Liver (tissue), 9 donors: ENCODE measurements around the gene FST. TPM values are rescaled to one million over a fixed set of nuclear protein-coding genes. Genes with fewer than 3 reads are reported as not detected.

Experiments used
- DNase-seq: peaks from one replicate; pipeline ENCODE4 v3.0.0-alpha.2; 2017; ENCODE audit warnings: low spot score
- H3K27ac ChIP-seq, 2 donors: one replicate each; pipeline ENCODE4 v1.7.0; 2013; ENCODE audit warnings: inconsistent platforms in 2 of 2, low read length in 2 of 2, control low read depth in 1 of 2, low read depth in 1 of 2, mild to moderate bottlenecking in 1 of 2
- H3K27me3 ChIP-seq, 4 donors: one replicate each; pipeline versions ENCODE4 v1.6.1 to v1.7.0; 2013; ENCODE audit warnings: low read length in 3 of 4, inconsistent platforms in 1 of 4, mild to moderate bottlenecking in 1 of 4, moderate library complexity in 1 of 4; ENCODE audit not compliant: control insufficient read depth in 4 of 4, insufficient read depth in 4 of 4
- H3K36me3 ChIP-seq, 4 donors: one replicate each; pipeline versions ENCODE4 v1.6.1 to v1.7.0; 2013; ENCODE audit warnings: low read length in 3 of 4, mild to moderate bottlenecking in 3 of 4, low read depth in 1 of 4, moderate library complexity in 1 of 4; ENCODE audit not compliant: control insufficient read depth in 4 of 4, insufficient read depth in 3 of 4
- H3K4me1 ChIP-seq, 4 donors: one replicate each; pipeline versions ENCODE4 v1.6.1 to v1.7.0; 2013; ENCODE audit warnings: low read length in 3 of 4, mild to moderate bottlenecking in 3 of 4, moderate library complexity in 1 of 4; ENCODE audit not compliant: control insufficient read depth in 4 of 4, insufficient read depth in 4 of 4
- H3K4me3 ChIP-seq, 3 donors: one replicate each; pipeline versions ENCODE4 v1.6.1 to v1.7.0; 2013; ENCODE audit warnings: low read length in 3 of 3, control low read depth in 1 of 3, low read depth in 1 of 3, mild to moderate bottlenecking in 1 of 3
- H3K9ac ChIP-seq, 2 donors: one replicate each; pipeline ENCODE4 v1.7.0; 2013; ENCODE audit warnings: low read length in 2 of 2, mild to moderate bottlenecking in 2 of 2, moderate library complexity in 2 of 2, control low read depth in 1 of 2, low read depth in 1 of 2
- H3K9me3 ChIP-seq, 4 donors: one replicate each; pipeline versions ENCODE4 v1.6.1 to v1.7.0; 2013; ENCODE audit warnings: low read length in 3 of 4; ENCODE audit not compliant: control insufficient read depth in 4 of 4
- ATF3 ChIP-seq: IDR thresholded peaks from 2 replicates; pipeline ENCODE4 v1.6.1; 2016; ENCODE audit warnings: antibody characterized with exemption
- CTCF ChIP-seq: fragments of 150-350 bp; IDR thresholded peaks from 2 replicates; pipeline ENCODE4 v1.5.1; 2017; ENCODE audit warnings: improper control_type of control experiment, low read depth, low read length; ENCODE audit not compliant: missing input control
- EGR1 ChIP-seq, 2 donors: IDR thresholded peaks; 2 replicates each; pipeline ENCODE4 v1.6.1; 2016 to 2018; ENCODE audit warnings: antibody characterized with exemption in 2 of 2, low read depth in 2 of 2
- FOXA1 ChIP-seq: IDR thresholded peaks from 2 replicates; pipeline ENCODE4 v1.6.1; 2016; ENCODE audit warnings: antibody characterized with exemption
- FOXA2 ChIP-seq: IDR thresholded peaks from 2 replicates; pipeline ENCODE4 v1.6.1; 2016; ENCODE audit warnings: antibody characterized with exemption
- GABPA ChIP-seq, 2 donors: IDR thresholded peaks in 1 of 2; conservative IDR thresholded peaks in 1 of 2; 2 replicates each; pipeline ENCODE4 v1.6.1; 2016; ENCODE audit warnings: antibody characterized with exemption in 2 of 2, mild to moderate bottlenecking in 1 of 2, moderate library complexity in 1 of 2
- HNF4A ChIP-seq, 2 donors: conservative IDR thresholded peaks; 2 replicates each; pipeline ENCODE4 v1.6.1; 2016; ENCODE audit warnings: antibody characterized with exemption in 2 of 2, mild to moderate bottlenecking in 2 of 2
- HNF4G ChIP-seq: IDR thresholded peaks from 2 replicates; pipeline ENCODE4 v1.6.1; 2016; ENCODE audit warnings: antibody characterized with exemption
- JUND ChIP-seq, 2 donors: IDR thresholded peaks; 2 replicates each; pipeline ENCODE4 v1.6.1; 2016; ENCODE audit warnings: antibody characterized with exemption in 2 of 2
- MAX ChIP-seq: IDR thresholded peaks from 2 replicates; pipeline ENCODE4 v1.6.1; 2016; ENCODE audit warnings: antibody characterized with exemption
- NR2F2 ChIP-seq: IDR thresholded peaks from 2 replicates; pipeline ENCODE4 v1.6.1; 2016; ENCODE audit warnings: antibody characterized with exemption
- RAD21 ChIP-seq, 2 donors: IDR thresholded peaks; 2 replicates each; pipeline ENCODE4 v1.6.1; 2016; ENCODE audit warnings: antibody characterized with exemption in 2 of 2, mild to moderate bottlenecking in 2 of 2
- REST ChIP-seq: IDR thresholded peaks from 2 replicates; pipeline ENCODE4 v1.6.1; 2016; ENCODE audit warnings: antibody characterized with exemption, mild to moderate bottlenecking
- RXRA ChIP-seq, 2 donors: IDR thresholded peaks; 2 replicates each; pipeline ENCODE4 v1.6.1; 2017 to 2018; ENCODE audit warnings: antibody characterized with exemption in 2 of 2, mild to moderate bottlenecking in 1 of 2
- SP1 ChIP-seq: IDR thresholded peaks from 2 replicates; pipeline ENCODE4 v1.6.1; 2018; ENCODE audit warnings: antibody characterized with exemption, mild to moderate bottlenecking
- YY1 ChIP-seq: IDR thresholded peaks from 2 replicates; pipeline ENCODE4 v1.6.1; 2016; ENCODE audit warnings: antibody characterized with exemption, mild to moderate bottlenecking
- ZBTB33 ChIP-seq: IDR thresholded peaks from 2 replicates; pipeline ENCODE4 v1.6.1; 2016; ENCODE audit warnings: antibody characterized with exemption
- WGBS: extraction: QIAGEN DNeasy Blood & Tissue Kit; methylation state at CpG from one replicate; pipeline ENCODE4 v1.1.7; 2013; 5-methylcytosine and 5-hydroxymethylcytosine counted together
- polyA plus RNA-seq, 2 donors: library from polyadenylated mRNA; stranded (reverse) in 1 of 2; unstranded in 1 of 2; fragments of 200-250 nt in 1 of 2; fragments of >200 nt in 1 of 2; fragmentation: Nextera tagmentation in 1 of 2; extraction: Ambion mirVana in 1 of 2; gene quantifications; one replicate each; pipeline versions ENCODE4 v1.2.1 to v1.2.3, GENCODE V29; 2013 to 2015
- total RNA-seq, 2 donors: library from RNA; depleted of rRNA; stranded (reverse); fragments of >200 nt; gene quantifications; one replicate each; pipeline ENCODE4 v1.2.3, GENCODE V29; 2014
- donor health status: healthy.
- donor health status: healthy.
- donor health status: healthy.
- donor health status: healthy.
- donor health status: healthy.

The FST gene
- total and polyA plus RNA-seq, 4 donors: 5.6 to 29.2 (median 16.8) TPM

- no peaks in the 10 kb centered on the region for H3K9me3 ChIP-seq
- H3K27me3 ChIP-seq: no peaks in the 10 kb centered on the region
- no peak for DNase-seq
- H3K9ac ChIP-seq: no peak overlapping the region
- no peaks in the 10 kb centered on the region for H3K36me3 ChIP-seq
- H3K27ac ChIP-seq: no peak overlapping the region
- H3K4me1 ChIP-seq: no peaks in the 10 kb centered on the region
- TF ChIP-seq EGR1 (IDR thresholded peaks at IDR 0.05; ENCODE audit: low read depth in 2 of 2) (no peak), ATF3 (no peak), RXRA (IDR thresholded peaks at IDR 0.05) (no peak), YY1 (no peak), SP1 (no peak), FOXA2 (no peak), HNF4A (conservative IDR thresholded peaks at IDR 0.05) (no peak), RAD21 (IDR thresholded peaks at IDR 0.05) (no peak), ZBTB33 (no peak), GABPA (IDR thresholded peaks at IDR 0.05 in 1 of 2, conservative IDR thresholded peaks at IDR 0.05 in 1 of 2) (no peak), JUND (IDR thresholded peaks at IDR 0.05) (no peak), HNF4G (no peak), REST (no peak), FOXA1 (no peak), CTCF (no peak), NR2F2 (no peak)
- no peak overlapping the region for H3K4me3 ChIP-seq
Measured at GRCh38 chr5:53512539-53512938, 32.1 kb downstream of the FST start.

- Histone ChIP-seq H3K9me3 (no peaks in the 10 kb centered on the region), H3K9ac (no peak overlapping the region), H3K27ac (no peak overlapping the region), H3K36me3 (no peaks in the 10 kb centered on the region), H3K4me1 (no peaks in the 10 kb centered on the region), H3K4me3 (no peak overlapping the region), H3K27me3 (no peaks in the 10 kb centered on the region)
- 87% methylated on average over 6 of the region's 6 CpGs for WGBS
- DNase-seq: no peak
- no peak for TF ChIP-seq ZBTB33
- TF ChIP-seq RXRA (IDR thresholded peaks at IDR 0.05): no peak
- TF ChIP-seq HNF4A (conservative IDR thresholded peaks at IDR 0.05): no peak
- no peak for TF ChIP-seq FOXA2
- TF ChIP-seq NR2F2: no peak
- no peak for TF ChIP-seq CTCF
- TF ChIP-seq GABPA (IDR thresholded peaks at IDR 0.05 in 1 of 2, conservative IDR thresholded peaks at IDR 0.05 in 1 of 2): no peak
- no peak for TF ChIP-seq FOXA1
- TF ChIP-seq JUND (IDR thresholded peaks at IDR 0.05): no peak
- TF ChIP-seq MAX: no peak
Measured at GRCh38 chr5:53515988-53516387, 35.6 kb downstream of the FST start.
